GM12875 (cell line): ENCODE results near the gene RGR.
"Not testable (repeated sequence)": the region's sequence is repeated elsewhere in the genome, so short reads cannot be mapped to it uniquely, and the experiment has no call there.

ENCODE experiments used
- H3K4me3 ChIP-seq: one replicate; pipeline ENCODE4 v1.5.1; 2011; ENCODE audit warnings: low read depth, low read length, control low read depth
- CTCF ChIP-seq: IDR thresholded peaks from 2 replicates; pipeline ENCODE4 v1.5.1; 2011; ENCODE audit warnings: low read depth, mild to moderate bottlenecking, control low read depth, inconsistent platforms, low read length, moderate library complexity, borderline replicate concordance; ENCODE audit not compliant: insufficient read depth

RGR gene

GRCh38 chr10:84264611-84265141, 19.8 kb downstream of the RGR start:
- TF ChIP-seq CTCF: peak; percentile 96
- no peak overlapping the region for H3K4me3 ChIP-seq

GRCh38 chr10:84265418-84265817, 20.6 kb downstream of the RGR start:
- TF ChIP-seq CTCF: no peak
- no peak overlapping the region for H3K4me3 ChIP-seq

- no peak overlapping the region for H3K4me3 ChIP-seq
- TF ChIP-seq CTCF: peak; percentile 81
Measured at GRCh38 chr10:84267503-84268126, 22.8 kb downstream of the RGR start.

- TF ChIP-seq CTCF: no peak
Measured at GRCh38 chr10:84269162-84269561, 24.3 kb downstream of the RGR start.

GRCh38 chr10:84269773-84270172, 24.9 kb downstream of the RGR start:
- H3K4me3 ChIP-seq: no peak overlapping the region
- TF ChIP-seq CTCF: no peak

More at GRCh38 chr10:84269162-84269561, 24.3 kb downstream of the RGR start:
- no peak overlapping the region for H3K4me3 ChIP-seq

- H3K4me3 ChIP-seq: no peak overlapping the region
- TF ChIP-seq CTCF: no peak
Measured at GRCh38 chr10:84270708-84271107, 25.9 kb downstream of the RGR start.

- H3K4me3 ChIP-seq: not testable (repeated sequence)
Measured at GRCh38 chr10:84279876-84280475, 35.1 kb downstream of the RGR start.
